NCI-H526 treated with DMSO at 0.1 percent for 48 hours (cell line): ENCODE measurements around the gene TYROBP.
"Not testable (repeated sequence)": the region's sequence is repeated elsewhere in the genome, so short reads cannot be mapped to it uniquely, and the experiment has no call there.

Experiments
- DNase-seq: peaks from one replicate; lab custom pipeline; 2025; lab: John Stamatoyannopoulos, UW

TYROBP gene

DNA sequence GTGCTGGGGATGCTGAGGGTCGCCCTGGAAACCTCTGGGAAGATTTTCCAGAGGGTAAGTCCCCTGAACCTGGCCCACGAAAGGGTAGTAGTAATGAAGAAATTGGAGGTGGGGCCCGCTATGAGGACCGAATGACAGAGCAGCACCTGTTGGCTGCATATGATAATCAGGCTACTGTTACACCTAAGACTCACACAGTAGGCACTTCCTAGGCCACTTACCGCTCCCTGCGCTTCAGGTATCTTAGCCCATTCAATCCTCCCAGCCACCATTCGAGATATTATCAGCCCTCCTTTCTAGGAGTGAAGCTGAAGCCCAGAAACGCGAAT is 23.7 kb upstream of the TYROBP start:
- no peak for DNase-seq

DNA sequence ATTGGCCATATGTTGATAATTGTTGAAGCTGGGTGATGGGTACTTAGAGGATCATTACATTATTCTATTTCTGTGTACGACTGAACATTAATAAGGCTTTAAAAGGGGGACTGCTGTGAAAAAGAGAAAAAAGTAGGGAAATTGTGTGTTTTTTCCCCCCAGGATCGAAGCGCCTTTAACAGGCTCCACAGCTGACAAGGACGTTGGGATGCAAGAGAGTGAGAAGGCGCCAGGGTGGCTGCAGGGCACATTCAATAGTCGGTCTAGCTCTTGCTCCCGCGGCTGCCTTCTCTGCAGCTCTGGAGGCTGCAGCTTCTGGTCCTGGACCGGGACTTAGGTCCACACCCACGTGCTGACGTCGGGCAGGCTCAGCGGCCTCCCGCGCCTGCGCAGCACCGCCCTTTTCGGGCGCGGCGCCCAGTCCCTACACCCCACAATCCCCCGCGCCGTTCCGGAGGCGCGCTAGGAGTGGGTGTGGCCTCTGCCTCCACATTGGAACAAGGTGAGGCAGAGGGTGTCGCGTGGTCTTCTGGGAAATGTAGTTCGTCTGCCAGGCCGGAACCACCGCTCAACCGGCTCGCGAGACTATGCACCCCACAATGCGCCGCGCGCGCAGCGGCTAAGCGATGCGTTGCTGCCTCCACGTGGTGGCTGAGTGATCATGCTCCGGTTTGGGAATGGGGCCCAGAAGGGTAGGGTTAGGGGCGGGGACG is 23.2 kb upstream of the TYROBP start:
- peak; percentile 100 for DNase-seq

DNA sequence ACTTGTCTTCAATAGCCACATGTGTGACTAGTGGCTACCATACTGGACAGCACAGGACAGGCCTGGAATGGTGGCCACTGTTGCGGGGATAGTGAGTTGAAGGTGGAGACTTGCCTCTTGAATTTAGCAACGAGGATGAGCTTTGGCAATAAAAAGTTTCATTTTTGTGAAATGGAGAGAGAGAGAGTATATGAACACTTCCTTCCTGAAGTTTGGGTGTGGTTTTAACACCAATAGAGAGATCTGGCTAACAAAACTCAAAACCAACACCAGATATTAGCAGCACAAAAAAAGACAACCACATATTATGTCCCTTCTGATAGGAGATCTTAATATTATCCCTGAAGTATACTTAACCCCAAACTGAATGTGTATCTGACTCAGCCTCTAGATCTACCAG is 21.8 kb upstream of the TYROBP start:
- DNase-seq: no peak

- DNase-seq: no peak
Observed at GRCh38 chr19:35928507-35928906, 20.4 kb upstream of the TYROBP start.

GRCh38 chr19:35925501-35925900 is 17.4 kb upstream of the TYROBP start:
- no peak for DNase-seq

GRCh38 chr19:35921012-35921411 is 12.9 kb upstream of the TYROBP start:
- DNase-seq: no peak

- no peak for DNase-seq
Observed at GRCh38 chr19:35919306-35919705, 11.2 kb upstream of the TYROBP start.

- no peak for DNase-seq
Observed at GRCh38 chr19:35915443-35915842, 7.3 kb upstream of the TYROBP start.

DNA sequence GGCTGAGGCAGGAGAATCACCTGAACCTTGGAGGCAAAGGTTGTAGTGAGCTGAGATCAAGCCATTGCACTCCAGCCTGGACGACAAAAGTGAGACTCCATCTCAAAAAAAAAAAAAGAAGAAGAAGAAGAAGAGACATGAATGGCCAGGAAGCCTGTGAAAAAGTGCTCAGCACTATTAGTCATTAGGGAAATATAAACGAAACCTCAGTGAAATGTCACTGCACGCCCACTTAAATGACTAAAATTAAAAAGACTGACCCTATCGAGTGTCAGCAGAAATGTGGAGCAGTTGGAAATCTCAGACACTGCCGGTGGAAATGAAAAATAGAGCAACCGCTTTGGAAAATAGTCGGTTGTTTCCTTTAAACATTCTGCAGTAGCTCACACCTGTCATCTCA is 5.5 kb upstream of the TYROBP start:
- DNase-seq: no peak

- no peak for DNase-seq
Observed at GRCh38 chr19:35911790-35912189, 3.7 kb upstream of the TYROBP start.

GRCh38 chr19:35911173-35911572 is 3.1 kb upstream of the TYROBP start:
- DNase-seq: no peak

GRCh38 chr19:35910355-35910754 is 2.3 kb upstream of the TYROBP start:
- DNase-seq: not testable (repeated sequence)

- DNase-seq: no peak
Observed at GRCh38 chr19:35909684-35910035, 1.6 kb upstream of the TYROBP start.

DNA sequence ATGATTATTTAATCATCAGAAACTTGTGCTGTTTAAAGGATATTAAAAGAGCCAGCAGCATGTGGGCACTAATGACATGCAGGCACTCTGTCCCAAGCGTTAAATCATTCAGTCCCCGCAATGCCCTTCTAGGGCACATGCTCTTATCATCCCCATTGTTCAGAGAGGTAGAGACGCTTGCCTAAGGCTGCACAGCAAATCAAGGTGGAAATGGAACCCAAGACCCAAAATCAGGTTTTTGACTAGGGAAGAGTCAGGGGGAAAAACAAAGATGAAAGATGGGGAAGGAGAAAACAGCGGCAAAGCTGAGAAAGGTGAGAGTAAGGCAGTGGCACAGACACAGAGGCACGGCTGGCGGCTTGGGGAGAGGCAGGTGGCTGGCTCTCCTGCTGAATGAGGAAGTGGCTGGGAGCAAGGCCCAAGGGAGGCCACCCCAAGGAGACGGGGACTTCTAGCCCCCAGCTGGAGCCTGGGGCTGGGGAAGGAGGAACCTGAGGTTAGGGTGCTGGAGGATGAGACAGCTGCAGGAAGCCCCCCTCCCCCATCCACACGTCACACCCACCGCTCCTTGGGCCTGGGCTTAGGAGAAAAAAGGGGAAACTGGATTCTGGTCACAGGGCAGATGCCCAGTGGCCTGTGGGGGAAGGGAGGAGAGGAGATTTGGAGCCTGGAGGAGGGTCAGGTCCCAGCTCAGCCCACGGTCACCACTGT is 1.0 kb upstream of the TYROBP start:
- no peak for DNase-seq

- DNase-seq: no peak
Observed at GRCh38 chr19:35907377-35907745, 734 bp downstream of the TYROBP start.

DNA sequence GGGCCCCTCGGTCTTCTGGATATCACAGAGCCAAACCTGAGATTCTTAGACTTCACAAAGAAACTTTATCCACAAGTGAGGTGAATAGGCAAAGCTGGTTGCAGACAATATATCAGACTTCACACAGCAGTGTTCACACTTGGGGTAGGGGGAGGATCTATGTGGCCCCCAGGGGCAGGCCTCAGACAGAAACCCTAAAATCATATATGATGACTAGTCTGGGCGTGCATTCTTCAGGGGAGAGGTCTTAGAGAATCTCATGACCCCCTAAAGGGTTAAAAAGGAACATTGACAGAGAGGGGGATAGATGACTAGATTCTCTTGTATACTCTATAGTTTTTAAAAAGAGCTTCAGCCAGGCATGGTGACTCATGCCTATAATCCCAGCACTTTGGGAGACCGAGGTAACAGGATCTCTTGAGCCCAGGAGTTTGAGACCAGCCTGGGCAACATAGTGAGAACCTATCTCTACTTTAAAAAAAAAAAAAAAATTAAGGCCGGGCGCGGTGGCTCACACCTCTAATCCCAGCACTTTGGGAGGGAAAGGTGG is 2.8 kb downstream of the TYROBP start:
- DNase-seq: no peak

- no peak for DNase-seq
Observed at GRCh38 chr19:35904311-35905068, 3.6 kb downstream of the TYROBP start.

- peak; percentile 36 for DNase-seq
Observed at GRCh38 chr19:35903550-35904179, 4.4 kb downstream of the TYROBP start.

GRCh38 chr19:35902870-35903475 is 5.1 kb downstream of the TYROBP start:
- no peak for DNase-seq

DNA sequence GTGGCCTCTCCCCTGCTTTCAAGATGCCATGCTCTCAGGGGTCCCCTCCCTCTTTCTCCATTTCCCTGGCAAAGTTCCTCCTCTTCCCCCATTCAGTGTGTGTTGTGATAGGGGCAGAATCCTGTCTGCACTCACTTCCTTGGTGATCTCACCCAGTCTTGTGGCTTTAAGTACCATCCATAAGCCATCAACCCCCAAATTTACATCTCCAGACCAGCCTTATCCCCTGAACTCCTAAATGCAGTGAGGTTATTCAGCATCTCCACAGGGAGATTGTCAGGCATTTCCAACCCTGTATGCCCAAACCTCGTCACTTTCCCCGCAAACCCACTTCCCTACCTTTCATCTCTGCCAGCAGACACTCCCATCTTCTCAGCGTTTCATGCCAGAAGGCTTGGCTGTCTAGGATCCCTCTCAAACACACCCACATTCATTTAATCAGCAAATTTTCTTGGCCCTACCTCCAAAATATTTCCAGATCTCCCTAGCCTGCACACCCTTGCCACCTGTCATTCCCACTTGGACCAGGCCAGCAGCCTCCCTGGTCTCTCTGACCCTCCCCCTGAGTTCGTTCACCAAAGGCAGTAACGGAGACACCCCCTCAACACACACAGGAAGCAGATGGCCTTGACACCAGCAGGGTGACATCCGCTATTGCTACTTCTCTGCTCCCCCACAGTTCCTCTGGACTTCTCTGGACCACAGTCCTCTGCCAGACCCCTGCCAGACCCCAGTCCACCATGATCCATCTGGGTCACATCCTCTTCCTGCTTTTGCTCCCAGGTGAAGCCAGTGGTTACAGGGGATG is 6.0 kb downstream of the TYROBP start, which contains the start of gene HCST:
TSS of gene HCST (plus strand) at position 676 of the 808 bp plus-strand sequence. CDS start at position 741, 65 bp downstream.
- no peak for DNase-seq

DNA sequence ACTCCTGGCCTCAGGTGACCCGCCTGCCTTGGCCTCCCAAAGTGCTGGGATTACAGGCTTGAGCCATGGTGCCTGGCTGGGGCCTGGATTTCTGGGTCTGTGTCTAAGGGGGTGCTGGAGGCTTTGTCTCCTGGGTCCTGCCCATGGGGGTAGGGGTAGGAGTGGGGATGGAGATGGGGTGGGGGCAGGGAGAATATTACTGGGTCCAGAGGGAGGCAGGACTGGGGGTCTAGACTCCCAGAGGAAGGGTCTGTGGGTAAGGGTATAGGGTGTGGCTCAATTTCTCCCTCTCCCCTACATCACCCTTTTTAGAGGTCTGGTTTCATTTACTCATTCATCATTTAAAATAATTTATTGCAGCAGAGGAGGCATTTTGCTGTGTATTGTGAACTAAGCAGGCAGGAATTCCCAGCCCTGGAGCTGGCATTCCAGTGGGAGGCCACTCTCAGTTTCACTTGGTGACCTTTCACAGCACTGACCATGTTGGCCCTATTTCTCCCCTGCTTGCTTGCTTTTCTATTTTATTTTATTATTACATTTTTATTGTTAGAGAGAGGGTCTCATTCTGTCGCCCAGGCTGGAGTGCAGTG is 6.9 kb downstream of the TYROBP start:
- no peak for DNase-seq
